SK-N-MC (cell line): ENCODE data around the gene ZNF410.

Experiments used
- DNase-seq: peaks from one replicate; pipeline ENCODE4 v3.0.0-alpha.2; 2011; ENCODE audit warnings: low read depth, low spot score
- H3K27ac ChIP-seq: fragments of 200-600 bp; sonication (generic); 2 replicates; pipeline ENCODE4 v1.5.1; 2016; ENCODE audit warnings: mixed run types
- H3K36me3 ChIP-seq: fragments of 200-600 bp; sonication (generic); 2 replicates; pipeline ENCODE4 v1.6.1; 2017; ENCODE audit warnings: antibody characterized with exemption, low read length, mixed read lengths; ENCODE audit not compliant: insufficient read depth
- H3K4me3 ChIP-seq: fragments of 200-600 bp; sonication (generic); 2 replicates; pipeline ENCODE4 v1.5.1; 2016
- H3K9ac ChIP-seq: fragments of 200-600 bp; sonication (generic); 2 replicates; pipeline ENCODE4 v1.8.0; 2017; ENCODE audit warnings: mixed run types, mixed read lengths; ENCODE audit not compliant: insufficient read length
- H3K9me3 ChIP-seq: fragments of 200-600 bp; sonication (generic); 2 replicates; pipeline ENCODE4 v1.6.1; 2017; ENCODE audit warnings: low read depth, mild to moderate bottlenecking, antibody characterized with exemption, low read length, moderate library complexity, mixed read lengths
- EZH2 ChIP-seq: fragments of 200-600 bp; sonication (generic); IDR thresholded peaks from one replicate; pipeline ENCODE4 v1.6.1; 2017; ENCODE audit warnings: antibody characterized with exemption
- FOXP2 ChIP-seq: optimal IDR thresholded peaks from 2 replicates; pipeline ENCODE3; 2011; ENCODE audit warnings: mild to moderate bottlenecking, moderate library complexity; ENCODE audit not compliant: insufficient read depth; ENCODE audit errors: extremely low read length, control extremely low read depth
- POLR2AphosphoS5 ChIP-seq: IDR thresholded peaks from 2 replicates; pipeline ENCODE4 v1.6.1; 2012; ENCODE audit warnings: mild to moderate bottlenecking, low read depth, low read length, borderline replicate concordance

ZNF410 gene

GRCh38 chr14:73977896-73978295 is 91.2 kb downstream of the ZNF410 start:
- Histone ChIP-seq H3K9me3 (no peaks in the 10 kb centered on the region), H3K36me3 (no peaks in the 10 kb centered on the region), H3K27ac (no peak overlapping the region), H3K4me3 (no peak overlapping the region), H3K9ac (no peak overlapping the region)
- no peak for DNase-seq
- TF ChIP-seq FOXP2 (no peak), EZH2 (no peak), POLR2AphosphoS5 (no peak)
